BLaER1 treated with 17β-estradiol and CSF1 and Interleukin-3, amounts not matched to agents 10 nM and 100 nM (cell line): Measurements from ENCODE around the gene PPFIBP1.

ENCODE experiments used
- H3K27ac ChIP-seq, 11 experiments: shearing (Covaris generic); formaldehyde crosslinking; 2 replicates each; pipeline ENCODE4 v1.8.1; 2022
- H3K27me3 ChIP-seq, 11 experiments: shearing (Covaris generic); formaldehyde crosslinking; 2 replicates each; pipeline ENCODE4 v1.8.1; 2022
- H3K36me3 ChIP-seq, 11 experiments: shearing (Covaris generic); formaldehyde crosslinking; 2 replicates each; pipeline ENCODE4 v1.8.1; 2022
- H3K4me1 ChIP-seq, 10 experiments: shearing (Covaris generic); formaldehyde crosslinking; 2 replicates each; pipeline ENCODE4 v1.8.1; 2022
- H3K4me2 ChIP-seq, 11 experiments: shearing (Covaris generic); formaldehyde crosslinking; 2 replicates each; pipeline ENCODE4 v1.8.1; 2022
- H3K4me3 ChIP-seq, 10 experiments: shearing (Covaris generic); formaldehyde crosslinking; 2 replicates each; pipeline ENCODE4 v1.8.1; 2022
- H3K9ac ChIP-seq, 11 experiments: shearing (Covaris generic); formaldehyde crosslinking; 2 replicates each; pipeline ENCODE4 v1.8.1; 2022
- H3K9me3 ChIP-seq, 11 experiments: shearing (Covaris generic); formaldehyde crosslinking; replicated peaks in 1 of 11; 2 replicates each; pipeline ENCODE4 v1.8.1; 2022
- H4K20me1 ChIP-seq, 11 experiments: shearing (Covaris generic); formaldehyde crosslinking; 2 replicates each; pipeline ENCODE4 v1.8.1; 2022
- Cebpa-rat ChIP-seq, 11 experiments: shearing (Covaris generic); IDR thresholded peaks; 2 replicates each; pipeline ENCODE4 v1.8.1; 2022

Gene PPFIBP1

DNA sequence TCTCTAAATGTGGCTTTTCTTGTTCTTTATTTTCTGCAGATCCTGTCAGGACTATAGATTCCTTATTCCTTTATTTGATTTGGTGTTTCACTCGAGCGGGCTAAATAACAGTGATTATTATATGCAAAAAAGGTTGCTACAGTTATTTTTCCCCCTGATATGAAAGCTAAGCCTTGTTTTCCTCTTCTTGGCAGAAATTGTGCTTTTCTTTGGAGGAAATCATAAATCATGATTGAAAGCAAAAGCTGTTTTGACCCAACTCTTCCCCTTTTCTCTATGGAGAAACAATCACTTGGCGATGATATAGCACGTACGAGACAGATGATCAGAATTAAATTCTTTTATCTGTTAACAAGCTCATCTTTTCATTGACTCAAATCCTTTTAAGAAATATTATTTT lies 31.4 kb downstream of the PPFIBP1 start:
- Histone ChIP-seq H3K4me3 (peak overlapping the region; percentile 18 to 46 (median 42); a peak in 18 of 20 replicates), H3K4me2 (peak overlapping the region; percentile 81 to 96 (median 90)), H4K20me1 (no peaks in the 10 kb centered on the region), H3K9me3 (no peaks in the 10 kb centered on the region), H3K4me1 (peaks cover 83 to 100% (median 100%) of the 10 kb centered on the region in 10 experiments), H3K36me3 (no peaks in the 10 kb centered on the region), H3K27me3 (no peaks in the 10 kb centered on the region), H3K9ac (peak overlapping the region; percentile 58 to 83 (median 76)), H3K27ac (peak overlapping the region; percentile 49 to 94 (median 88))
- TF ChIP-seq Cebpa-rat (IDR thresholded peaks at IDR 0.05), result no peak

DNA sequence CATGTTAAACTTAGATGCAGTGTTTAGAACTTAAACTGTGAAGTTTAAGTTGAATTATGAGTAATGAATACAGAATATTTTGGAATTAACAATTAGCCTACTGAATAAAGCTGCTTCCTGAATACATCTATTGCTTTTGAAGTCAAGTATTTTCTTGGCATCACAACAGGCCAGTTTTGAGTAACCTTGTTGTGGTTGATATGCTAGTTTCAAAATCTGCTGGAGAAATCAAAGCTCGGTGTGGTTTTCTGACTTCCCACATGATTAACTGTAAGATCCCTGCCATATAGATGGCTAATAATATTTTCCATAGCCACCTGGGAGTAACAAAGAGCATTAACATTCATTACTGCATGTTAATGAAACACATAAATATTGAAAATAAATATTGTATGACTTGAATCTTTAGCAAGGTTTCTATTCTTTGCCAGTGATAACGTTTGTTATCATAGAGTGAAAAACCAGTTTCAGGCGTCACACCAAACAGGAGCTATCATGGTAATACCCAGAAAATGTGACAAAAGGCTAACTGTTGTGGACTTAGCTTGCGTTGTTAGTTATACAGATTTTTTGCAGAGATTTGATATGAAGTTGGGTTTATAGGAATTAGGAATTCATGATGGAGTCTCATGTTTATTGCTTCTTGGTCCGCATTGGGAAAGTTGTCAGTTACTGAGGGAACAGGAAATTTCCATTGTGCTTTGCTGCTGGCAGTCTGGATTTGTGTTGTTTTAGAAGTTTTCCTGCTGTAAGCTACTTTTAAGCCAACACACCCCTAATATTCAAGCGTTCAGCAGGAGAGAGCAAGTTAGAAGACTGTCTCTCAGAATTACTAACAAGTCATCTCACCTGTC lies 32.1 kb downstream of the PPFIBP1 start:
- Histone ChIP-seq H3K9ac (peak overlapping the region; percentile 61 to 83 (median 75)), H3K4me3 (peak overlapping the region in 7 of 10 experiments; percentile 18 to 46 (median 40); a peak in 10 of 20 replicates), H4K20me1 (no peaks in the 10 kb centered on the region), H3K4me2 (peak overlapping the region; percentile 81 to 96 (median 90)), H3K27ac (peak overlapping the region; percentile 49 to 94 (median 88)), H3K9me3 (no peaks in the 10 kb centered on the region), H3K27me3 (no peaks in the 10 kb centered on the region), H3K4me1 (peaks cover 83 to 100% (median 100%) of the 10 kb centered on the region in 10 experiments), H3K36me3 (no peaks in the 10 kb centered on the region)
- peak in 5 of 11 experiments; percentile 35 to 90 (median 78); a peak in 7 of 22 replicates for TF ChIP-seq Cebpa-rat (IDR thresholded peaks at IDR 0.05)

DNA sequence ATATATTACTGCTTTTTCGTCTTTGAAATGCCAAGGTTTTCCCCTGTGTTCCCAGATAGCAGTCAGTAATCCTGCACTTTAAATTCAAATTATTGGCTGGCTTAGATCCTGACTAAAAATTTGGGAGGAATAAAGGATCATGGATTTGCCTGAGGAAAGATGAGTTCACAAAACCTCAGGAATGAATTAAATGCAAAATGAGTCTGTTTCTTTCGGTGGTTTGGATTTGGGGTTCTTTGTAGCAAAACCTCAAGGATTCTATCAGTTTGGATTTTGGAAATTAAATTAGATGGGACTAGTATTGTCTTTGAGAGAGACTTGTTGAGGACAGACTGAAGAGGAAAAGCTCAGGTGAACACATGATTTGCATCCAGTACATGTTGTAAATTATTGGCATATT lies 36.1 kb downstream of the PPFIBP1 start:
- Histone ChIP-seq H3K27me3 (no peaks in the 10 kb centered on the region), H3K9ac (peak overlapping the region in 3 of 11 experiments; percentile 59 to 67 (median 66); a peak in 5 of 22 replicates), H3K4me2 (peak overlapping the region in 9 of 11 experiments; percentile 58 to 93 (median 77); a peak in 18 of 22 replicates), H3K27ac (peak overlapping the region in 8 of 11 experiments; percentile 74 to 94 (median 91); a peak in 16 of 22 replicates), H3K4me3 (no peak overlapping the region), H4K20me1 (no peaks in the 10 kb centered on the region; a peak in 1 of 22 replicates), H3K4me1 (peaks cover 71 to 99% (median 89%) of the 10 kb centered on the region in 10 experiments), H3K36me3 (no peaks in the 10 kb centered on the region), H3K9me3 (no peaks in the 10 kb centered on the region)
- TF ChIP-seq Cebpa-rat (IDR thresholded peaks at IDR 0.05), result no peak

DNA sequence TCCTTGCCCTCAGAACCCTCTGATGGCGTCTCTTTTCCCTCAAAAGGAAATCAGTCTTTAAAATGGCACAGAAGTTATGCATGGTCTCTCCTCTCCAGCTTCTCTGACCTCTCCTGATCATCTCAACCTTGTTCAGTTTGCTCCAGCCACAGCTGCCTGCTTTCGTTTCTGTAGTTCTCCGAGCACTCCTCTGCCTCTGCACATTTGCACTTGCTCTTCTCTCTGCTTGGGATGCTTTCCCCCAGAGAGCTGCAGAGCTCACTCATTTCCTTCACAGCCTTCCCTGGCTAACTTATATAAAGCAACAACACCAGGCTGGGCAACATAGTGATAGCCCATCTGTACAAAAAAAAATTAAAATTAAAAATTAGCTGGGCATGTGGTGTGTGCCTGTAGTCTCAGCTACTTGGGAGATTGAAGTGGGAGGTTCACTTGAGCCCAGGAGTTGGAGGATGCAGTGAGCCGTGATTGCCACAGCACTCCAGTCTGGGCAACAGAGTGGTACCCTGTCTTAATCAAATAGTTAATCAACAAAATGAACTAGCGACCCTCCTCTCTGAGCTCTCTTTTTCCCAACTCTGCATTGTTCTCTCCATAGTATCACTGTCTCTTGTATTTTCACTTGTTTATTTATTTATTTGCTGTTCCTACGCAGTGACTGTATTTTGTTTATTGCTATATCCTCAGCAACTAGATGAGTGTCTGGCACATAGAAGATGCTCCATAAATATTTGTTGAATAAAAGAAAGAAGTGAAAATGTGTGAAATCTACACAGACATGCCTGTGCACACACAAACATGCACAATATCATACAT lies 37.7 kb downstream of the PPFIBP1 start:
- Histone ChIP-seq H3K9me3 (no peaks in the 10 kb centered on the region), H3K4me3 (peak overlapping the region in 5 of 10 experiments; percentile 4 to 29 (median 9); a peak in 6 of 20 replicates), H4K20me1 (no peaks in the 10 kb centered on the region; a peak in 1 of 22 replicates), H3K9ac (peak overlapping the region; percentile 22 to 71 (median 59); a peak in 20 of 22 replicates), H3K36me3 (no peaks in the 10 kb centered on the region), H3K4me1 (peaks cover 61 to 88% (median 77%) of the 10 kb centered on the region in 10 experiments), H3K4me2 (peak overlapping the region; percentile 58 to 93 (median 77)), H3K27ac (peak overlapping the region; percentile 23 to 94 (median 86); a peak in 21 of 22 replicates), H3K27me3 (no peaks in the 10 kb centered on the region)
- no peak for TF ChIP-seq Cebpa-rat (IDR thresholded peaks at IDR 0.05)

DNA sequence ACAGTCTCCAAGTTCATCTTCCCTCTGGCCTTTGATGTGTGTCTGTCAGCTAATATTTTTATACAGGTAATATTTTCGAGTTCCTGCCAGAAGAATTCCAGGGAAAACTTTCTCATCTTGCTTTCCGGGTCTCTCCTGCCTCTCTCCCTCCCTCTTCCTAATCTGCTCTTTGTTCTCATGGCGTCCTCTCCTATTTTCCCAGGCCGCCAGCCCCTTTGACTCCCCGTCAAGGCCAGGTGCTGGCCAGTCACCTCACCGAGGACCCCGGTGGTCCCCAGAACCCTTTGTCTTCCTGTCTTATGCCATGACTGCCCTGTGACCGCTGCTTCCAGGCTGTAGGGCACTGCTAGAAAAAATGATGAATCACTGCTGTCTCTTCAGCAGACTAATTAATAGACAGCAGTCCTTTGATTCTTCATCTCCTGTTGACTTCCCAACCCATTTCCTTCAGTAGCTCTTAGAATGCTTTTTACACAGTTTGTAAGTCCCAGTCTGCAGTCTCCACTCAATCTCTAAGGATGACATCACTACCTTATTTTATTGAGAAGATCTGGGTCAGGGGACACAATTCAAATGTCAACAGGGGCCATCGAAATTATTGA lies 40.7 kb downstream of the PPFIBP1 start:
- Histone ChIP-seq H3K27me3 (no peaks in the 10 kb centered on the region), H3K9ac (peak overlapping the region in 2 of 11 experiments; percentile 20 to 25; a peak in 1 of 22 replicates), H3K9me3 (no peaks in the 10 kb centered on the region), H3K27ac (peak overlapping the region in 9 of 11 experiments; percentile 11 to 54 (median 42); a peak in 12 of 22 replicates), H3K4me1 (peaks cover 42 to 59% (median 51%) of the 10 kb centered on the region in 10 experiments), H4K20me1 (no peaks in the 10 kb centered on the region; a peak in 1 of 22 replicates), H3K4me2 (peak overlapping the region; percentile 5 to 76 (median 44); a peak in 17 of 22 replicates), H3K36me3 (peaks cover 0 to 13% (median 4%) of the 10 kb centered on the region in 11 experiments; a peak in 3 of 22 replicates), H3K4me3 (no peak overlapping the region)
- TF ChIP-seq Cebpa-rat (IDR thresholded peaks at IDR 0.05), result no peak

DNA sequence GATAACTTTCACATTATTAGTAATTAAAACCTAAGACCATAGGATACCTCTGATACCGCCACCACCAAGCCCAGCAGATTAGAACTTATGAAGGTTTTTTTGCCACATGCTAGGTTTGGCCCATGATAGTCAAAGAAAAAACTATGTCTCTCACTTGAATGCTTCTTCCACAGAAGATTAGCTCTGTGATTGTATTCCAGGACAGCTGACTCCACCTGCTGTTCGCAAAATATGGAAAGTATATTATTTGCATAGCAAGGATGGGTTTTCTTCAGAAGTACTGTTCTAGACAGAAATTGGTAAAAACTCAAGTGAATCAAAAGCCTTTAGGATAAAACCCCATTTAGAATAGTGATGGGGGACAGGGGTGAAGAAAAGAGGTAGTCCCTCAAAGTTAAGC lies 42.2 kb downstream of the PPFIBP1 start:
- Histone ChIP-seq H4K20me1 (no peaks in the 10 kb centered on the region; a peak in 2 of 22 replicates), H3K9me3 (no peaks in the 10 kb centered on the region), H3K4me2 (no peak overlapping the region), H3K4me1 (peaks cover 28 to 44% (median 39%) of the 10 kb centered on the region in 10 experiments), H3K4me3 (no peak overlapping the region), H3K36me3 (peaks cover 0 to 14% (median 4%) of the 10 kb centered on the region in 11 experiments; a peak in 3 of 22 replicates), H3K27ac (no peak overlapping the region), H3K9ac (no peak overlapping the region), H3K27me3 (no peaks in the 10 kb centered on the region)
- TF ChIP-seq Cebpa-rat (IDR thresholded peaks at IDR 0.05), result no peak

DNA sequence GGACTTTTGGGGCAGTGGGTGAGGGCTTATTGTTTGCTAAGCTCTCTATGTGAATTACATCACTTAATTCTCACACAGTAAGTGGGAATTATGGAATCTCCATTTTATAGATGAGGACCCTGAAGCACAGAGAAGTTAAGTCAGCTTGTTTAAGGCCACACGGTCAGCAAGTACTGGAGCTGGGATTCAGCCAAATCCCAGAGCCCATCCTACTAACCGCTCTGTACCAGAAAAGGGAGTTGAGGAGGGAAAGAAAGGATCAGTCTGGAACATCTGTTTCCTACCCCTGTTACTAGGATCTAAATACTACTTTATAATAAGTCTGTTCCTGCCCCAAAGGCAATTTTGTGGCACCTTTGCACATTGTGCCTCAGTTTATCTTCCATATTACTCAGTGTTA lies 42.6 kb downstream of the PPFIBP1 start:
- Histone ChIP-seq H3K4me1 (peaks cover 23 to 39% (median 35%) of the 10 kb centered on the region in 10 experiments), H3K4me3 (no peak overlapping the region), H3K27me3 (no peaks in the 10 kb centered on the region), H3K9ac (no peak overlapping the region), H3K4me2 (no peak overlapping the region), H3K36me3 (peaks cover 0 to 14% (median 4%) of the 10 kb centered on the region in 11 experiments; a peak in 3 of 22 replicates), H3K27ac (no peak overlapping the region), H3K9me3 (no peaks in the 10 kb centered on the region; a peak in 1 of 22 replicates), H4K20me1 (no peaks in the 10 kb centered on the region; a peak in 2 of 22 replicates)
- no peak for TF ChIP-seq Cebpa-rat (IDR thresholded peaks at IDR 0.05)

DNA sequence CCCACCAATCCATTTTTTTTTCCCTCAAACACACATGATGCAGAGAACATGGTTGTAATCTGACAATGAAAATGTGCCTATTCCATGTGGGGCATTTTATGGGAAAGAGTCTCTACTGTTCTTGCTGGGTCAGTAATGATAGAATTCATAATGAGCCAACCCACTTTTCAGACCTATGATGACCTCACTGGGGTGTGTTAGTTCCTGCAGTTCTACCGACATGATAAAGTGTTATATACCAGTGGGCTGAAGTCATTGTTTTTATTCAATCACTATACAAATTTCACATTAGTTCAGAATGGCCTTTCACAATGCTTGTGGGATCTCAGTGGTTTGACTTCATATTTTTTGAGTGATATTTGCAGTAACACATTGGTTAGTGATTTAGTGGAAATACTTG lies 47.5 kb downstream of the PPFIBP1 start:
- H3K27ac ChIP-seq, result no peak overlapping the region
- H3K9ac ChIP-seq, result no peak overlapping the region
- no peak overlapping the region for H3K4me3 ChIP-seq
- H4K20me1 ChIP-seq, result peaks cover 0 to 6% (median 0%) of the 10 kb centered on the region in 11 experiments; a peak in 3 of 22 replicates
- H3K4me2 ChIP-seq, result no peak overlapping the region
- peaks cover 0 to 6% (median 0%) of the 10 kb centered on the region in 11 experiments; a peak in 2 of 22 replicates for H3K9me3 ChIP-seq
- TF ChIP-seq Cebpa-rat (IDR thresholded peaks at IDR 0.05), result no peak
- peaks cover 0 to 14% (median 6%) of the 10 kb centered on the region in 11 experiments; a peak in 4 of 22 replicates for H3K36me3 ChIP-seq
- H3K4me1 ChIP-seq, result peaks cover 24 to 44% (median 32%) of the 10 kb centered on the region in 10 experiments
- no peaks in the 10 kb centered on the region for H3K27me3 ChIP-seq
